PC-3 (cell line): ENCODE data around the gene TARDBP. TPM values are rescaled to one million over a fixed set of nuclear protein-coding genes. Genes with fewer than 3 reads are reported as not detected.

Source experiments
- ATAC-seq: fragments of 200-7000 bp; cut with Tn5 transposase; 2 replicates; pipeline ENCODE4 v1.9.1; 2020; ENCODE audit warnings: mild to moderate bottlenecking, moderate library complexity
- BruUV-seq: library from RNA; stranded (reverse); fragments of 400-500 nt; replicated peaks from 2 replicates; lab custom pipeline; 2021; lab: Mats Ljungman, UMichigan
- CTCF ChIA-PET: fragments of 300-600 bp; sonication (Branson Sonifier 250); formaldehyde crosslinking; loops from one replicate; lab custom pipeline; 2022; ENCODE audit warnings: antibody characterized with exemption; lab: Charles Lee
- POLR2A ChIA-PET: fragments of 300-600 bp; sonication (Branson Sonifier 250); formaldehyde crosslinking; loops from one replicate; lab custom pipeline; 2022; ENCODE audit warnings: antibody characterized with exemption; ENCODE audit not compliant: unreplicated experiment; lab: Charles Lee
- DNase-seq: peaks from one replicate; pipeline ENCODE4 v3.0.0-alpha.2; 2015
- H2AFZ ChIP-seq: fragments of 300-600 bp; sonication (generic); 2 replicates; pipeline ENCODE4 v1.6.0; 2016; ENCODE audit warnings: antibody characterized with exemption, low read length
- H3F3A ChIP-seq: fragments of 300-600 bp; sonication (generic); one replicate; pipeline ENCODE4 v1.6.0; 2017; ENCODE audit warnings: antibody characterized with exemption, low read length, control low read depth, mild to moderate bottlenecking; ENCODE audit not compliant: unreplicated experiment
- H3K27ac ChIP-seq: fragments of 300-600 bp; sonication (generic); 2 replicates; pipeline ENCODE4 v1.5.1; 2016; ENCODE audit warnings: mild to moderate bottlenecking, low read length
- H3K27me3 ChIP-seq: fragments of 300-600 bp; sonication (generic); 2 replicates; pipeline ENCODE4 v1.6.1; 2016; ENCODE audit warnings: low read length, mixed read lengths
- H3K36me3 ChIP-seq: fragments of 300-600 bp; sonication (generic); 2 replicates; pipeline ENCODE4 v1.6.1; 2016; ENCODE audit warnings: low read depth, mixed run types, low read length, mixed read lengths
- H3K4me1 ChIP-seq: fragments of 300-600 bp; sonication (generic); 2 replicates; pipeline ENCODE4 v1.5.1; 2016; ENCODE audit warnings: low read length; ENCODE audit not compliant: insufficient read depth
- H3K4me2 ChIP-seq: fragments of 300-600 bp; sonication (generic); 2 replicates; pipeline ENCODE4 v1.6.0; 2016; ENCODE audit warnings: low read length
- H3K4me3 ChIP-seq: fragments of 300-600 bp; sonication (generic); 2 replicates; pipeline ENCODE4 v1.5.1; 2016; ENCODE audit warnings: mild to moderate bottlenecking, low read length, mixed read lengths
- H3K79me2 ChIP-seq: fragments of 300-600 bp; sonication (generic); 2 replicates; pipeline ENCODE4 v1.6.1; 2017; ENCODE audit warnings: low read length, mixed read lengths
- H3K9ac ChIP-seq: fragments of 300-600 bp; sonication (generic); 2 replicates; pipeline ENCODE4 v1.6.0; 2016; ENCODE audit warnings: mild to moderate bottlenecking, low read length
- H3K9me2 ChIP-seq: fragments of 300-600 bp; sonication (generic); replicated peaks from 2 replicates; pipeline ENCODE4 v1.6.1; 2016; ENCODE audit warnings: mixed run types, low read length, mixed read lengths
- H3K9me3 ChIP-seq: fragments of 300-600 bp; sonication (generic); 2 replicates; pipeline ENCODE4 v1.6.1; 2016; ENCODE audit warnings: low read length, mixed read lengths
- H4K20me1 ChIP-seq: fragments of 300-600 bp; sonication (generic); 2 replicates; pipeline ENCODE4 v1.6.1; 2016; ENCODE audit warnings: low read length, mixed read lengths
- EZH2 ChIP-seq: fragments of 300-600 bp; sonication (generic); IDR thresholded peaks from one replicate; pipeline ENCODE4 v1.6.1; 2017; ENCODE audit warnings: antibody characterized with exemption, mild to moderate bottlenecking, low read length; ENCODE audit not compliant: unreplicated experiment
- EZH2phosphoT487 ChIP-seq: fragments of 300-600 bp; sonication (generic); IDR thresholded peaks from 2 replicates; pipeline ENCODE4 v1.6.1; 2018; ENCODE audit warnings: mild to moderate bottlenecking, antibody characterized with exemption, low read length, borderline replicate concordance
- intact Hi-C: fragments of 100-400 bp; cut with micrococcal nuclease; formaldehyde crosslinking; loops from 2 replicates; pipeline ENCODE4 v1.9.0; 2023
- total RNA-seq: library from RNA; depleted of rRNA; stranded (reverse); fragments of >200 nt; gene quantifications from 2 replicates; pipeline ENCODE4 v1.2.3, GENCODE V29; 2014
- TF ChIP-seq, protein P1 (sequence below): fragments of 300-600 bp; sonication (generic); conservative IDR thresholded peaks from 2 replicates; pipeline ENCODE4 v1.5.1; 2017; ENCODE audit warnings: antibody characterized with exemption, low read depth, mild to moderate bottlenecking, low read length

TARDBP gene
- total RNA-seq, 1 experiment from 2014 or later: 78.5 TPM

GRCh38 chr1:11059155-11059967, 46.9 kb downstream of the TARDBP start:
- H3K79me2 ChIP-seq: peaks cover 53% of the 10 kb centered on the region
- peak overlapping the region; percentile 99 for H3K9ac ChIP-seq
- DNase-seq (no peak), ATAC-seq (peak; percentile 3)
- H3K27ac ChIP-seq: peak overlapping the region; percentile 12; the same call in 1 of the 2 replicates
- CTCF ChIA-PET: interaction anchor here (0.7 to 1.0 kb wide), 2 partner anchors 22 to 234 kb away, joined by 3 to 7 read pairs; no protein-coding TSS in a partner anchor
- H3K9me3 ChIP-seq: no peaks in the 10 kb centered on the region
- H4K20me1 ChIP-seq: no peaks in the 10 kb centered on the region
- peak overlapping the region; percentile 61 for H2AFZ ChIP-seq
- peak overlapping the region; percentile 100 for H3K4me3 ChIP-seq
- peaks cover 21% of the 10 kb centered on the region for H3K36me3 ChIP-seq
- H3K9me2 ChIP-seq: no peaks in the 10 kb centered on the region
- H3K27me3 ChIP-seq: no peaks in the 10 kb centered on the region
- H3K4me2 ChIP-seq: peak overlapping the region; percentile 99
- POLR2A ChIA-PET: interaction anchor here (0.5 to 1.0 kb wide), 6 partner anchors 21 to 823 kb away, joined by 3 to 15 read pairs (median 3); no protein-coding TSS in a partner anchor
- no peak for TF ChIP-seq EZH2phosphoT487
- TF ChIP-seq, protein P1, sequence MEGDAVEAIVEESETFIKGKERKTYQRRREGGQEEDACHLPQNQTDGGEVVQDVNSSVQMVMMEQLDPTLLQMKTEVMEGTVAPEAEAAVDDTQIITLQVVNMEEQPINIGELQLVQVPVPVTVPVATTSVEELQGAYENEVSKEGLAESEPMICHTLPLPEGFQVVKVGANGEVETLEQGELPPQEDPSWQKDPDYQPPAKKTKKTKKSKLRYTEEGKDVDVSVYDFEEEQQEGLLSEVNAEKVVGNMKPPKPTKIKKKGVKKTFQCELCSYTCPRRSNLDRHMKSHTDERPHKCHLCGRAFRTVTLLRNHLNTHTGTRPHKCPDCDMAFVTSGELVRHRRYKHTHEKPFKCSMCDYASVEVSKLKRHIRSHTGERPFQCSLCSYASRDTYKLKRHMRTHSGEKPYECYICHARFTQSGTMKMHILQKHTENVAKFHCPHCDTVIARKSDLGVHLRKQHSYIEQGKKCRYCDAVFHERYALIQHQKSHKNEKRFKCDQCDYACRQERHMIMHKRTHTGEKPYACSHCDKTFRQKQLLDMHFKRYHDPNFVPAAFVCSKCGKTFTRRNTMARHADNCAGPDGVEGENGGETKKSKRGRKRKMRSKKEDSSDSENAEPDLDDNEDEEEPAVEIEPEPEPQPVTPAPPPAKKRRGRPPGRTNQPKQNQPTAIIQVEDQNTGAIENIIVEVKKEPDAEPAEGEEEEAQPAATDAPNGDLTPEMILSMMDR: no peak
- TF ChIP-seq EZH2: no peak
- no TSS peak for BruUV-seq
- intact Hi-C loops: no loop called here
- no peaks in the 10 kb centered on the region for H3F3A ChIP-seq
- peaks cover 16% of the 10 kb centered on the region; the same call in 1 of the 2 replicates for H3K4me1 ChIP-seq

DNA sequence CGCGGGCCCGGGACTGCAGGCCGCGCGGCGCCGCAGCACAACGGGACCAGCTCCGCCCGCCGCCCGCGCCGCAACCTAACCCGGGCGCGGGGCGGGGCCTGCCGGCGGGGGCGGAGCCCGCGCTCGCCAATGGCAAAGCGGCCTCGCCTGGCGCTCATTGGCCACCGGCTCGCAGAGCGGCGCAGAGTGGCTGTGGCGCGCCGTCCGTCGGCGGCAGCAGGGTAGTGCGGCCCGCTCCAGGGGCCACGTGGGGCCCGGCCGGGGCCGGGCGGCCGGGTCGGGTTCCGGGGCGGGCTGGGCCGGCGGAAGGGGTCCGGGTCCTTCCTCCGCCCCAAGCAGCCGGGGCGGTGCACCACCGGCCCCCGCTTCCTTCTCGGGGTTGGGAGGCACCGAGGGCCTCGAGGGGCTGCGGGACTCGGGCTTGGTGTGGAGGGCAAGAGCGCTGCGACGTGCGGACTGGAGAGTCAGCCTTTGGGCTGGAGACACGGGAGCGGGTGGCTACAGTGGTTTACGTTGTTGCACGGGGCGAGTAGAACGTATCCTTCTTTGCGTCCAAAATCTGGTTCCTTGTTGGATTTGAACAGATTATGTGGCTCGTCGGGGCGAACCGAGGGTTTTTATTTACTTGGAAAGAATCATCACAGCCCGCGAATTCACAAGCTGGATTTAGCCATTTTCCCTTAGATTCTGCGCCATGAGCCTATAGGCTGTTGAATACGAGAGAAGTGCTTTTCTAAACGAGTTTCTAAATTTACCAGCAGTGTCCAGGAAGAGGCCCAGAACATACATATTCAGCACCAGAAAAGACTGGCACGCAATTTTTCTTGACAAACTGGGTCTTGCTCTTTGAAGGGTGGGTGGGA, 47.7 kb downstream of the TARDBP start, which contains the start of gene SRM:
SRM (minus strand) TSS at position 51 of the 863 bp plus-strand sequence. CDS start 75 bp downstream, outside the sequence.
- Histone ChIP-seq H2AFZ (peak within 1 kb of the TSS; percentile 96), H3K9me2 (no peaks in the 10 kb centered on the region), H3K9ac (peak within 1 kb of the TSS; percentile 99), H3K4me2 (peak within 1 kb of the TSS; percentile 99), H3K79me2 (peaks cover 53% of the 10 kb centered on the region), H4K20me1 (no peaks in the 10 kb centered on the region), H3K9me3 (no peaks in the 10 kb centered on the region), H3K27ac (peak within 1 kb of the TSS; percentile 68), H3K36me3 (peaks cover 25% of the 10 kb centered on the region), H3K27me3 (no peaks in the 10 kb centered on the region), H3K4me3 (peak within 1 kb of the TSS; percentile 100), H3F3A (no peaks in the 10 kb centered on the region), H3K4me1 (peaks cover 16% of the 10 kb centered on the region; the same call in 1 of the 2 replicates)
- BruUV-seq: TSS peak; percentile 87
- intact Hi-C loops: no loop called here
- ATAC-seq (peak; percentile 93), DNase-seq (peak; percentile 97)
- POLR2A ChIA-PET: interaction anchor here (0.5 to 1.0 kb wide), 6 partner anchors 20 to 824 kb away, joined by 3 to 15 read pairs (median 3); no protein-coding TSS in a partner anchor
- CTCF ChIA-PET: interaction anchor here (0.7 to 1.0 kb wide), 2 partner anchors 23 to 233 kb away, joined by 3 to 7 read pairs; no protein-coding TSS in a partner anchor
- TF ChIP-seq EZH2 (no peak), EZH2phosphoT487 (no peak)
- TF ChIP-seq, protein P1: no peak
